ENCODE data around the gene CHMP2B.
A peak's percentile ranks its signal among the peaks of the same experiment; 100 is the strongest.
"Not testable (repeated sequence)": the region's sequence is repeated elsewhere in the genome, so short reads cannot be mapped to it uniquely, and the experiment has no call there.

The CHMP2B gene

GRCh38 chr3:87248231-87248630 is 21.1 kb downstream of the CHMP2B start:
- WGBS (ENCODE audit: insufficient coverage), result 100% methylated on average over 3 of the region's 6 CpGs
- DNase-seq; H3K27me3 ChIP-seq (replicated peaks in 2 of 5; ENCODE audit: control insufficient read depth in 4 of 5, insufficient read depth in 5 of 5, low read length in 4 of 5); H3K4me1 ChIP-seq (ENCODE audit: control extremely low read depth in 1 of 4, control insufficient read depth in 4 of 4, insufficient read depth in 4 of 4, low read length in 3 of 4); POLR2A ChIA-PET; H3K9me3 ChIP-seq (ENCODE audit: control extremely low read depth in 1 of 5, control insufficient read depth in 4 of 5, insufficient read depth in 2 of 5, low read depth in 1 of 5, low read length in 4 of 5); H3K4me3 ChIP-seq (ENCODE audit: control insufficient read depth in 1 of 7, extremely low read depth in 1 of 7, insufficient read depth in 4 of 7, low read depth in 2 of 7, low read length in 6 of 7); H3K27ac ChIP-seq (ENCODE audit: insufficient read depth in 1 of 2, low read depth in 1 of 2, low read length in 2 of 2, poor library complexity in 1 of 2, severe bottlenecking in 2 of 2): not testable (repeated sequence)
- CTCF ChIA-PET, result interaction anchor here (1.2 kb wide), 1 partner anchor 9 kb away, joined by 3 read pairs; no protein-coding TSS in a partner anchor
- H3K36me3 ChIP-seq (ENCODE audit: control insufficient read depth in 4 of 4, insufficient read depth in 4 of 4, low read length in 3 of 4), result peaks cover 0 to 31% (median 14%) of the 10 kb centered on the region in 4 experiments

DNA sequence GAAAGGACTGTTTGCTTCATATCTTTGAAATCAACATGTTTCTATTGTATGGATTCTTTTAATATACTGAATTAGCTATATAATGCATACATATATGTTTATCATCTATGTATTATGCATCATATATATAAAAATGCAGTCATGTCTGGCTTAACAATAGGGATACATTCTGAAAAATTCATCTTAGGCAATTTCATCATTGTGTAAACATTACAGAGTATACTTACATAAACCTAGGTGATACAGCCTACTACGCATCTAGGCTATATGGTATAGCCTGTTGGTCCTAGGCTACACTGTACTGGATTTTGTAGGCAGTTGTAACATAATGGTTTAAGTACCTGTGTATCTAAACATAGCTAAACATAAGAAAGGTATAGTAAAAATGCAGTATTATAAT is 21.7 kb downstream of the CHMP2B start:
- Histone ChIP-seq H3K36me3 (ENCODE audit: control insufficient read depth in 4 of 4, insufficient read depth in 4 of 4, low read length in 3 of 4) (peaks cover 0 to 36% (median 18%) of the 10 kb centered on the region in 4 experiments), H3K27me3 (replicated peaks in 2 of 5; ENCODE audit: control insufficient read depth in 4 of 5, insufficient read depth in 5 of 5, low read length in 4 of 5) (no peaks in the 10 kb centered on the region), H3K27ac (ENCODE audit: insufficient read depth in 1 of 2, low read depth in 1 of 2, low read length in 2 of 2, poor library complexity in 1 of 2, severe bottlenecking in 2 of 2) (no peak overlapping the region), H3K4me3 (ENCODE audit: control insufficient read depth in 1 of 7, extremely low read depth in 1 of 7, insufficient read depth in 4 of 7, low read depth in 2 of 7, low read length in 6 of 7) (no peak overlapping the region), H3K4me1 (ENCODE audit: control extremely low read depth in 1 of 4, control insufficient read depth in 4 of 4, insufficient read depth in 4 of 4, low read length in 3 of 4) (no peaks in the 10 kb centered on the region), H3K9me3 (ENCODE audit: control extremely low read depth in 1 of 5, control insufficient read depth in 4 of 5, insufficient read depth in 2 of 5, low read depth in 1 of 5, low read length in 4 of 5) (no peaks in the 10 kb centered on the region)
- WGBS (ENCODE audit: insufficient coverage), result no CpG with 5 or more reads among the region's 1 CpG
- no peak for DNase-seq
- CTCF ChIA-PET, result interaction anchor here (1.2 to 2.8 kb wide), 2 partner anchors 9 to 12 kb away, joined by 3 to 17 read pairs; no protein-coding TSS in a partner anchor
- POLR2A ChIA-PET, result no interaction called here

DNA sequence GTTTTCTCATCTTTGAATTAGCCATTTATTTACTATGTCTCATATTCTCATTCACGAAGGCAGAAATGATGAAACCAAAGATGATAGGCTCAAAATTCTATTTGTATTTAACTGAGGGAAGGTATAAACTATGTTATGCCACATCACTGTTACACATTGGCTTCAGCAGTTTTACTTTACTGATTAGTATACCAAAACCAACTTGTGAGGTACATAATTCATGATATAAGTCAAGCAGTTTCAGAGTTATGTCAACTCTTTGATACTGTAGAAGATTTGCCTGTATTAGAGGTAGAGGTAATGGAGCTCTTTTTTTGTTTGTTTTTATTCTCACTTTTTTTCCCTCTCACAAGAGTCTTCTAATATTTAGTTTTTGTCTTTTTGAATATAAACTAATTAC is 22.9 kb downstream of the CHMP2B start:
- CTCF ChIA-PET, result interaction anchor here (1.3 to 2.8 kb wide), 2 partner anchors 11 to 13 kb away, joined by 3 to 17 read pairs; no protein-coding TSS in a partner anchor
- POLR2A ChIA-PET, result no interaction called here
- no peaks in the 10 kb centered on the region for H3K9me3 ChIP-seq (ENCODE audit: control extremely low read depth in 1 of 5, control insufficient read depth in 4 of 5, insufficient read depth in 2 of 5, low read depth in 1 of 5, low read length in 4 of 5)
- no peaks in the 10 kb centered on the region for H3K27me3 ChIP-seq (replicated peaks in 2 of 5; ENCODE audit: control insufficient read depth in 4 of 5, insufficient read depth in 5 of 5, low read length in 4 of 5)
- H3K36me3 ChIP-seq (ENCODE audit: control insufficient read depth in 4 of 4, insufficient read depth in 4 of 4, low read length in 3 of 4), result peaks cover 0 to 36% (median 22%) of the 10 kb centered on the region in 4 experiments
- no peaks in the 10 kb centered on the region for H3K4me1 ChIP-seq (ENCODE audit: control extremely low read depth in 1 of 4, control insufficient read depth in 4 of 4, insufficient read depth in 4 of 4, low read length in 3 of 4)
- no peak for DNase-seq
- no peak overlapping the region for H3K4me3 ChIP-seq (ENCODE audit: control insufficient read depth in 1 of 7, extremely low read depth in 1 of 7, insufficient read depth in 4 of 7, low read depth in 2 of 7, low read length in 6 of 7)
- no CpG with 5 or more reads among the region's 1 CpG for WGBS (ENCODE audit: insufficient coverage)
- H3K27ac ChIP-seq (ENCODE audit: insufficient read depth in 1 of 2, low read depth in 1 of 2, low read length in 2 of 2, poor library complexity in 1 of 2, severe bottlenecking in 2 of 2), result no peak overlapping the region

GRCh38 chr3:87260270-87260669 is 33.2 kb downstream of the CHMP2B start:
- POLR2A ChIA-PET, result no interaction called here
- CTCF ChIA-PET, result interaction anchor here (0.6 to 3.8 kb wide), 28 partner anchors 10 to 917 kb away, joined by 3 to 33 read pairs (median 4); partner anchors contain the start of gene POU1F1
- Histone ChIP-seq H3K4me1 (ENCODE audit: control extremely low read depth in 1 of 4, control insufficient read depth in 4 of 4, insufficient read depth in 4 of 4, low read length in 3 of 4) (peaks cover 0 to 2% (median 0%) of the 10 kb centered on the region in 4 experiments), H3K9me3 (ENCODE audit: control extremely low read depth in 1 of 5, control insufficient read depth in 4 of 5, insufficient read depth in 2 of 5, low read depth in 1 of 5, low read length in 4 of 5) (no peaks in the 10 kb centered on the region), H3K27me3 (replicated peaks in 2 of 5; ENCODE audit: control insufficient read depth in 4 of 5, insufficient read depth in 5 of 5, low read length in 4 of 5) (no peaks in the 10 kb centered on the region), H3K27ac (ENCODE audit: insufficient read depth in 1 of 2, low read depth in 1 of 2, low read length in 2 of 2, poor library complexity in 1 of 2, severe bottlenecking in 2 of 2) (no peak overlapping the region), H3K36me3 (ENCODE audit: control insufficient read depth in 4 of 4, insufficient read depth in 4 of 4, low read length in 3 of 4) (peaks cover 0 to 3% (median 1%) of the 10 kb centered on the region in 4 experiments), H3K4me3 (ENCODE audit: control insufficient read depth in 1 of 7, extremely low read depth in 1 of 7, insufficient read depth in 4 of 7, low read depth in 2 of 7, low read length in 6 of 7) (no peak overlapping the region)
- peak; percentile 68 to 79 (median 73) for DNase-seq
- WGBS (ENCODE audit: insufficient coverage), result no CpG with 5 or more reads among the region's 4 CpGs

GRCh38 chr3:87261925-87262324 is 34.8 kb downstream of the CHMP2B start:
- H3K36me3 ChIP-seq (ENCODE audit: control insufficient read depth in 4 of 4, insufficient read depth in 4 of 4, low read length in 3 of 4), result no peaks in the 10 kb centered on the region
- ChIA-PET POLR2A (interaction anchor here (0.7 kb wide), 1 partner anchor 24 kb away, joined by 3 read pairs; no protein-coding TSS in a partner anchor), CTCF (interaction anchor here (0.7 to 3.8 kb wide), 12 partner anchors 9 to 790 kb away, joined by 3 to 33 read pairs (median 5); no protein-coding TSS in a partner anchor)
- H3K4me1 ChIP-seq (ENCODE audit: control extremely low read depth in 1 of 4, control insufficient read depth in 4 of 4, insufficient read depth in 4 of 4, low read length in 3 of 4), result peaks cover 0 to 2% (median 0%) of the 10 kb centered on the region in 4 experiments
- H3K9me3 ChIP-seq (ENCODE audit: control extremely low read depth in 1 of 5, control insufficient read depth in 4 of 5, insufficient read depth in 2 of 5, low read depth in 1 of 5, low read length in 4 of 5), result no peaks in the 10 kb centered on the region
- WGBS (ENCODE audit: insufficient coverage), result 75% methylated on average over 2 of the region's 2 CpGs
- no peak for DNase-seq
- no peak overlapping the region for H3K27ac ChIP-seq (ENCODE audit: insufficient read depth in 1 of 2, low read depth in 1 of 2, low read length in 2 of 2, poor library complexity in 1 of 2, severe bottlenecking in 2 of 2)
- no peaks in the 10 kb centered on the region for H3K27me3 ChIP-seq (replicated peaks in 2 of 5; ENCODE audit: control insufficient read depth in 4 of 5, insufficient read depth in 5 of 5, low read length in 4 of 5)
- H3K4me3 ChIP-seq (ENCODE audit: control insufficient read depth in 1 of 7, extremely low read depth in 1 of 7, insufficient read depth in 4 of 7, low read depth in 2 of 7, low read length in 6 of 7), result no peak overlapping the region

DNA sequence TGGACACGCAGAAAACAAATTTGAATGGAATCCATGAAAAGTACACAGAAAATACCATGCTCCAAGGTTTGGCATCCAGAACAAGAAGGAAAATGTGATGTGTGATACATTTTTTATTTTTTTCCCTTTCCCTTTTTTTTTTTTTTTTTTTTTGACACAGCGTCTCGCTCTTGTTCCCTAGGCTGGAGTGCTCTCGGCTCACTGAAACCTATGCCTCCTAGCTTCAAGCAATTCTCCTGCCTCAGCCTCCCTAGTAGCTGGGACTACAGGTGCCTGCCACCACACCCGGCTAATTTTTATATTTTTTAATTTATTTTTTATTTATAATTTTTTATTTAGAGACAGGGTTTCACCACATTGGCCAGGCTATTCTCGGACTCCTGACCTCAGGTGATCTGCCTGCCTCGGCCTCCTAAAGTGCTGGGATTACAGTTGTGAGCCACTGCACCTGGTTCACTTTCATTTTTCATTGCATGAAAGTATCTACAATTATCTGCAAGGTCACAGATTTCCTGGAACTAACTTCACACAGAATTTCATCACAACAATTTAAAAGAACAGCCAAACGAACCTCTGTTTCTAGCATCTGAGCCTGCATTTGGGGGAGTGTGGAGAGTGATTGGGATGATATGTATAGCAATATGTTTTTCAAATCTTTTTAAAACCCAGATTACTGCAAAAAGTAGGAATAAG is 41.0 kb downstream of the CHMP2B start:
- POLR2A ChIA-PET, result no interaction called here
- 48% methylated on average over 2 of the region's 8 CpGs for WGBS (ENCODE audit: insufficient coverage)

GRCh38 chr3:87268646-87269211 is 41.6 kb downstream of the CHMP2B start:
- POLR2A ChIA-PET, result no interaction called here
- no peak for DNase-seq

More for the DNA sequence above, 41.0 kb downstream of the CHMP2B start:
- Histone ChIP-seq H3K27ac (ENCODE audit: insufficient read depth in 1 of 2, low read depth in 1 of 2, low read length in 2 of 2, poor library complexity in 1 of 2, severe bottlenecking in 2 of 2) (no peak overlapping the region), H3K36me3 (ENCODE audit: control insufficient read depth in 4 of 4, insufficient read depth in 4 of 4, low read length in 3 of 4) (no peaks in the 10 kb centered on the region), H3K27me3 (replicated peaks in 2 of 5; ENCODE audit: control insufficient read depth in 4 of 5, insufficient read depth in 5 of 5, low read length in 4 of 5) (no peaks in the 10 kb centered on the region), H3K9me3 (ENCODE audit: control extremely low read depth in 1 of 5, control insufficient read depth in 4 of 5, insufficient read depth in 2 of 5, low read depth in 1 of 5, low read length in 4 of 5) (no peaks in the 10 kb centered on the region), H3K4me3 (ENCODE audit: control insufficient read depth in 1 of 7, extremely low read depth in 1 of 7, insufficient read depth in 4 of 7, low read depth in 2 of 7, low read length in 6 of 7) (no peak overlapping the region), H3K4me1 (ENCODE audit: control extremely low read depth in 1 of 4, control insufficient read depth in 4 of 4, insufficient read depth in 4 of 4, low read length in 3 of 4) (peaks cover 3 to 45% (median 27%) of the 10 kb centered on the region in 4 experiments)
- peak in 2 of 3 donors; percentile 31 to 42 for DNase-seq
- CTCF ChIA-PET, result no interaction called here

More at GRCh38 chr3:87268646-87269211, 41.6 kb downstream of the CHMP2B start:
- Histone ChIP-seq H3K36me3 (ENCODE audit: control insufficient read depth in 4 of 4, insufficient read depth in 4 of 4, low read length in 3 of 4) (no peaks in the 10 kb centered on the region), H3K27me3 (replicated peaks in 2 of 5; ENCODE audit: control insufficient read depth in 4 of 5, insufficient read depth in 5 of 5, low read length in 4 of 5) (no peaks in the 10 kb centered on the region), H3K9me3 (ENCODE audit: control extremely low read depth in 1 of 5, control insufficient read depth in 4 of 5, insufficient read depth in 2 of 5, low read depth in 1 of 5, low read length in 4 of 5) (no peaks in the 10 kb centered on the region), H3K4me3 (ENCODE audit: control insufficient read depth in 1 of 7, extremely low read depth in 1 of 7, insufficient read depth in 4 of 7, low read depth in 2 of 7, low read length in 6 of 7) (no peak overlapping the region), H3K27ac (ENCODE audit: insufficient read depth in 1 of 2, low read depth in 1 of 2, low read length in 2 of 2, poor library complexity in 1 of 2, severe bottlenecking in 2 of 2) (no peak overlapping the region), H3K4me1 (ENCODE audit: control extremely low read depth in 1 of 4, control insufficient read depth in 4 of 4, insufficient read depth in 4 of 4, low read length in 3 of 4) (peaks cover 3 to 45% (median 27%) of the 10 kb centered on the region in 4 experiments)
- 87% methylated on average over 3 of the region's 4 CpGs for WGBS (ENCODE audit: insufficient coverage)
- CTCF ChIA-PET, result interaction anchor here (0.6 kb wide), 1 partner anchor 9 kb away, joined by 4 read pairs; no protein-coding TSS in a partner anchor

Measured in common myeloid progenitor, CD34-positive (primary cell).